SH-SY5Y (cell line): ENCODE measurements around the gene TCP11.

Experiments
- GATA2 ChIP-seq: IDR thresholded peaks from 2 replicates; pipeline ENCODE4 v1.6.1; 2011; ENCODE audit warnings: mild to moderate bottlenecking, low read depth, low read length
- GATA3 ChIP-seq: IDR thresholded peaks from 2 replicates; pipeline ENCODE4 v1.6.1; 2011; ENCODE audit warnings: low read depth, mild to moderate bottlenecking, low read length, moderate library complexity

- no peak for TF ChIP-seq GATA2
- no peak for TF ChIP-seq GATA3
Measured at GRCh38 chr6:35142588-35143569, 1.7 kb upstream of the TCP11 start.
